NCI-H446 (cell line): Measurements from ENCODE around the gene PLXNB2.
"Not testable (repeated sequence)": the region's sequence is repeated elsewhere in the genome, so short reads cannot be mapped to it uniquely, and the experiment has no call there.

Source experiments
- DNase-seq, 2 experiments: peaks; one replicate each; lab custom pipeline; 2025; lab: John Stamatoyannopoulos, UW

The PLXNB2 gene

DNA sequence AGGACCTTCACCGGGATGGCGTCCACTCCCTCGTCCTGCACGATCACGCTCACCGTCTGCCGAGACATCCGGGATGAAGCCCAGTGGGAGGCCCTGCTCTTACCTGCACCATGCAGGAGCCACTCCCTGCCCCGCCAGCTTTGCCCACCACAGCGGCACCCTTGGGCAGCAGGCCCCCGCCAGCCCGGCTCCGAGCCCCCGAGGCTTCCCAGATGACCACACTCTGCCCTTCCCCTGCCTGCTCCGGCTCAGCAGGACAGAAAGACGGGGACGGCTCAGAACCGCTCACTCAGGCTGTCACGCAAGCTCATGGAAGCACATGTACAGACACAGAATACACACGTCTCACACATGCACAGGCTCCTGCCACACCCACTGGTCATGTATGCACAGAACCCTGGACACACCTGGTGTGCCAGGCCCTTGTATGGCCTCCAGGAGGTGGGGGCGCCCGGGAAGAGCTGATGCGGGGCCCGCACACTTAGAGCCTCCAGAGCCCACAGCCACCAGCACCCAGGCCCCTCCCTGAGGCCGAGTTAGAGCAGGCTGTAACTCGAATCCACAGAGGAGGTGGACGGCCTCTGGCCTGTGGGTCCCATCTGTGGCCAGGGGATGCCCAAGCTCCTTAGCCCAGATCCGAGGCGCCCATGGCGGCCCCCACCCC, 28.4 kb downstream of the PLXNB2 start:
- no peak for DNase-seq

DNA sequence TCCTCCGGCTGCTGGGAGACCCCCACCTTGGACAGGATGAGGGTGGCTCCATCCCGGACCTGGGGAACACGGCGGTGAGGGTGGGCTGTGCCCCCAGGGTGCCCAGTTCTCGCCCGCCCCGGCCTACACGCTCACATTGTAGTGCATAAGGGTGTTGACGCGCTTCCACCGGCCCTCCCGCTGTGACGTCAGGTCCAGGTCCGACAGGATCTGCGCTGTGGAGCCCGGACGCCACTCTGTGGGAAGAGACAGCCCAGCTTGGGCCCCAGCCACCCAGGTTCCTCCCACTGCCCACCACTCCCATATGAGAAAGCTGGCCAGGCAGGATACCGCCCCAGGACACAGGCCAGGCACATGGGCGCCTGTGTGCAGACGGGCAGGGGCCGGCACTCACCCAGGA, 29.0 kb downstream of the PLXNB2 start:
- no peak for DNase-seq

DNA sequence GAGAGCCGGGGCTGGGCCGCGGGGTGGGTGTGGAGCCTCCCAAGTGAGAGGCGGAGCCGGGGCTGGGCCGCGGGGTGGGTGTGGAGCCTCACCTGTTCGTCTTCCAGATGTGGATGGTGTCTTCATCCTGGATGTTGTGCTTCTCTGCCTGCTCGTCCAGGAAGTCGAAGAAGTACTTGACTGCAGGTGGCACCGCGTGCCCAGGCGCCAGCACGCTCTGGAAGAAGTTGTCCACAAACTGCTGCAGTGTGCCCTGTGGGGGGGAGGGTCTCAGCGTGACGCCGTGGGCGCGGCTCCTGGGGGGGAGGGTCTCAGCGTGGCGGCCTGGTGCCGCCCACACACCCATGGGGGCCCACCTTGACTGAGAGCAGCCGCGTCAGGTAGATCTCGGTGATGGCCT, 29.7 kb downstream of the PLXNB2 start:
- DNase-seq: no peak

DNA sequence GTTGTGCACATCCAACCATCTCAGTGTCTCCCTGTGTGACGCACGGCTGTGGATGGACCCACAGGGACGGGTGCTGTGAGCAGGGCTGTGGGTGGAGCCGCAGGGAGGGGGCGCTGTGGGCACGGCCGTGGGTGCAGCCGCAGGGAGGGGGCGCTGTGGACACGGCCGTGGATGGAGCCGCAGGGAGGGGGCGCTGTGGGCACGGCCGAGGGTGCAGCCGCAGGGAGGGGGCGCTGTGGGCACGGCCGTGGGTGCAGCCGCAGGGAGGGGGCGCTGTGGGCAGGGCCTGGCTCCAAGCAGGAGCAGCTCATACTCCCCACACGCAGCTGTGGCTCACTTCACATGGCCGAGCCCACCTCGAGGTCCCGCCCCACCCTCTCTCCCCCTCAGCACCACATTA, 31.3 kb downstream of the PLXNB2 start:
- no peak for DNase-seq

DNA sequence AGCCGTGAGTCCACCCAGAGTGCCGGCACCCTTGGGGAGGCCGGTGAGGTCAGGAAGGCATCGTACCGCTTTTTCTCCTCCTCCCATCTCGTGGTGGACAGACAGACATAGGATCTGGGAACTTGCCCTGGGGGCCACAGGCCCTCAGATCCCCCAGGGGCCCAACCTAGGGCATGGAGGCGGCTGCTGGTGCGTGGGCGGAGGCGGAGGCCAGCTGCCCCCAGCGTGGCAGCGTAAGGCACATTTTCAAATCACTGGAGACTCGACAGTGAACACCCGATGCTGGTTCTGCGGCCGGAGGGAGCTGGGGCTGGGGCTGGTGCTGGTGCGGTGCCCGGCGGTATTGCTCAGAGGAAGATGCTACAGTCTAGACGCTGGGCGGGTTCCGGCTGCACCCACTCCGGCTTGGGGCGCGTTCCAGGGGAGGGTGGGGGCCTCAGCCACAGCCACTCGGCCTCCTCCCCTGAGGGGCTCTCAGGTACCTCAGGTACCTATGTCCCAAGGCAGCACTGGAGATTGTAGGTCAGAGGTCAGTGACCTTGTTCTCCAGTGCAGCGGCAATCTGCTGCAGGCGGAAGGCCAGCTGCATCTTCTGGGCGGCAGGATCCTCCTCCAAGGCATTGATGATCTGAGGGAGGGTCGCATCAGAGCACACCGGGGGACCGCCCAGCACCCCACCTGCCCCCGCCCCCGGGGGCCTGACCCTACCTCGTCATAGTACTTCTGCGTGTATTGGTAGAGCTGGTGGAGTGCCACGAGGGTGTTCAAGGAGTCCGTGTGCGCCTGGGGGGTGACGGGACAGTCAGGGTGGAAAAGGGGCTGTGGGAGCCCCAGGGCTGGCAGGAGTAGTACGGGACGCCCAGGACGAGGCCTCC, 32.0 kb downstream of the PLXNB2 start:
- no peak for DNase-seq

DNA sequence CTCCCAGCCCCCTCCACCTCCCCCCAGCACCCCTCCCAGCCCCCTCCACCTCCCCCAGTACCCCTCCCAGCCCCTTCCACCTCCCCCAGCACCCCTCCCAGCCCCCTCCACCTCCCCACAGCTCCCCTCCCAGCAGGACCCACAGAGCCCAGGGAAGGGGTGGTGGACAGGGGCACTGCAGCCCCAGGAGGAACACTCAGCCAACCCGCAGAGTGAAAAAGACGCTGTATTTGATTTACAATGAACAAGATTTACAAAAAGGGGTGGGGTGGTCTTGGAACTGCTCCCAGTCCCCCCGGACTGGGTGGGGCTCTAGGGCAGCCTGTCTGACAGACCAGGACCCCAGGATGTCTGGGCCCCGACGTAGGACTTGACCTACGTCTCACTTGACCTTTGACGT, 32.7 kb downstream of the PLXNB2 start:
- DNase-seq: no peak

DNA sequence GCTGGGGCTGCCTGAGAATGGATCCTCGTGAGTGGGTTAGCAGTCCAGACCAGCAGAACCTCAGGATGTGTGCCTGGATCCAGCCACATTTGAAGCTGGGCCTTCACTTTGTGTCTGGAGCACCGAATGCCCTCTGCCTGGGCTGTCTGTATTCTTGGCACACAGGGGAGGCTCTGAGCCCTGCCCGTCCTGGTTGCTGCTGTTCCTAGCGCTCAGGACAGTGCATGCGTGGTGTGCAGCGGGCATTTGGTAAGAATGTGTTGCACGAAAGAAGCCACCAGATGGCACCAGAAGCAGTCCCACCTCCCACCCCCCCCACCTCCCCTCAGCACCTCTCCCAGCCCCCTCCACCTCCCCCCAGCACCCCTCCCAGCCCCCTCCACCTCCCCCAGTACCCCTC, 33.1 kb downstream of the PLXNB2 start:
- DNase-seq: peak; percentile 25 to 58

DNA sequence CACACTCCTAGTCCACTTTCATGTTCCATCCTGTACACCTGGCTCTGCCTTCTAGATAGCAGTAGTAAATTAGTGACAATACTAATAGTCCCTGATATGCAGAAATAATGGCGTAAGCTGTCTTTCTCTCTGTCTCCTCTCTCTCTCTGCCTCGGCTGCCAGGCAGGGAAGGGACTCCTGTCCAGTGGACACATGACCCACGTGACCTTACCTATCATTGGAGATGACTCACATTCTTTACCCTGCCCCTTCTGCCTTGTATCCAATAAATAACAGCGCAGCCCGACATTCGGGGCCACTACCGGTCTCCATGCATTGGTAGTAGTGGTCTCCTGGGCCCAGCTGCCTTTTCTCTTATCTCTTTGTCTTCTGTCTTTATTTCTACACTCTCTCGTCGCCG, 33.7 kb downstream of the PLXNB2 start:
- DNase-seq: not testable (repeated sequence)

DNA sequence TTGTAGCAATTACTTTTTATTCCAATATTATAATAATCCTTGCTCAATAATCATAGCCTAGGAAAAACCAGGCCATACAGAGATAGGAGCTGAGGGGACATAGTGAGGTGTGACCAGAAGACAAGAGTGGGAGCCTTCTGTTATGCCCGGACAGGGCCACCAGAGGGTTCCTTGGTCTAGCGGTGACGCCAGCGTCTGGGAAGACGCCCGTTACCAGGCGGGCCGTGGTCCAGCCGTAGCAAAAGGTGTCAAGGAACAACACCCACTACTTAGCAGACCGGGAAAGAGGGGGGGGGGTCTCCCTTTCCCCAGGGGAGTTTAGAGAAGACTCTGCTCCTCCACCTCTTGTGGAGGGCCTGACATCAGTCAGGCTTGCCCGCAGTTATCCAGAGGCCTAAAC, 34.1 kb downstream of the PLXNB2 start:
- DNase-seq: not testable (repeated sequence)

DNA sequence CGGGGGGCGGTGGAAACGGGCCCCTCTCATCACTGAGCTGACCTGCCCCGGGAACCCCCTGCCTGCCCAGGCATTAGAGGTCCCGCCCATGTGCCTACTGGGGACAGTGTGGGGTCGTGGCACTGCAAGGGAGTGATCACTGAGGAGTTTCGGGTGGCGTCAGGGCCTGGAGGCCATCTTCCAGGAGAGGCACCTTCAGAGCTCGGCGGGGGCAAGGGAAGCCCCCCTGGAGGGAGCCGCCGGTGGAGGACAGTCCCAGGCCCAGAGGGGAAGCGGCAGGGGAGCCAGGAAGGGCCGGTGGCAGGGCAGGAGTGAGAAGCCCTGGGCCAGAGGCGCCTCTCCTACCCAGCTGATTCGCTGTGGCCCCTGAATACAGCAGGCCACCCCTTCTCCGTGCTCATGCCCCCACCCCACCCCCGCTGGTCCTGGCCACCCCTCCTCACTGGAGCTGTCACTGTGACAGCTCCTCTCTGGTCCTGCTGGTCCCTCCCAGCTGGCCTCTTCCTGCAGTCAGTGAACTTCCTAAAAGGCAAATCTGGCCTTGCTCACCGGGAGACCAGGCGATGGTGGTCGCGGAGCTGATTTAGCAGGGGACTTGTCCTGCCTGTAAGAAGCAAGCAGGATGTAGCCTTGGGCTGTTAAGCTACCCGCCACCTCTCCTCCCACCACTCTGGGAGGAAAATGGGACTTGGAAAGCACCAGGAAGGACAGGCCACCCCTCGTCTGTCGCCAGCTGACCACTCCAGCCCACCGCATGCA, 35.2 kb downstream of the PLXNB2 start:
- DNase-seq: no peak

DNA sequence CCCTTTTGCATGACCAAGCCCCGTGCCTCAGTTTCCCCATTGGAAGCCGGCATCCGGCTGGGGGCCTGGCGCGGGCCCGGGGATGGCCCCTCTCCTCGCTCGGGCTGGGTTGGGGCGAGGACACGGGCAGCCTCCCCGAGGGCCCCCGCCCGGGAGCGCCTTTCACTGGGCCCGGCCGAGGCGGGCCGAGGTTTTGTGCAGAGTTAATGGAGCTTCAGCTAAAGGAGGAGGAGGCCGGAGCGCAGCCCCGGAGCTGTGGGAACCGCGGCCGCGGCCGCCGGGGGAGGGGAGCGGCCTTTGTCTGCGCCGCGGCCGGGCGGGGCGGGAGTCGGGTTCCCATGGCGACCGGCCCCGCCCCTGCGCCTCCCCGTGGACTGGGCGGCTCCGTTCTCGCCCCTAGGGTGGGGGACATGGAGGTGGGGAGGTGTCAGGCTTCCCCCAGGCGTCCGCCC, 35.9 kb downstream of the PLXNB2 start:
- DNase-seq: no peak

DNA sequence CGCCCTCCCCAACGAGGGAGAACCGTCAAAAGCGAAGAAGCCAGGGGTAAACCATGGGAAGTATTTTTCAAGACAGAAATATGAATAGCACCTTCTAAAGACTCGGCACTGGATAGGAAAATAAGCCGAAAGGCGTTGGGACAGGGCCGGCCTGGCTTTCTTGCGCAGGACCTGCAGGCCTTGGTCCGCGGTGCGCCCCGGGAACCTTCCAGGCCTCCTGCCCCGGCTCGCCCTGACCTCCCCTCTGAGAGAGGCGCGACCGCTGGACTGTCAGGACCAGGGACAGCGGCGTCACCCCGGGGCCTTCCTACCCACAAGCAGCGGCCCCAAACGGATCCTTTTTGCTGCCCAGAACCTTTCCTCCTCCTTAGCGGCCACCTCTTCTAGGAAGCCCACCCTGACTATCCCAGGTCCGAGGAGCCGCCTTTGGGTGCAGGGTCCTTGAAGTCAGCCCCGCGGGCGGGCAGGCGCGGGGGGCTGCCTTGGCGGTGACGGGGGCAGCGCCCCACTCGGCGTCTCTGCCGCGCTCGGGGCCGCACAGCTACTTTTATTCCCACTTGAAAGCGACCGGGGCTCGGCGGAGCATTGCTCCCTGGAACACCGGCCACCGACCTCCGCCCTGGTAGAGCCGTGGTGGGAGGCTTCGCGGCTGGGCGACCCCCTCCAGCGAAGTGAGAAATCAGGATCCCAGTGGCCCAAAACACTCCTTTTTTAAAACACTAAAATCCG, 36.6 kb downstream of the PLXNB2 start:
- no peak for DNase-seq

DNA sequence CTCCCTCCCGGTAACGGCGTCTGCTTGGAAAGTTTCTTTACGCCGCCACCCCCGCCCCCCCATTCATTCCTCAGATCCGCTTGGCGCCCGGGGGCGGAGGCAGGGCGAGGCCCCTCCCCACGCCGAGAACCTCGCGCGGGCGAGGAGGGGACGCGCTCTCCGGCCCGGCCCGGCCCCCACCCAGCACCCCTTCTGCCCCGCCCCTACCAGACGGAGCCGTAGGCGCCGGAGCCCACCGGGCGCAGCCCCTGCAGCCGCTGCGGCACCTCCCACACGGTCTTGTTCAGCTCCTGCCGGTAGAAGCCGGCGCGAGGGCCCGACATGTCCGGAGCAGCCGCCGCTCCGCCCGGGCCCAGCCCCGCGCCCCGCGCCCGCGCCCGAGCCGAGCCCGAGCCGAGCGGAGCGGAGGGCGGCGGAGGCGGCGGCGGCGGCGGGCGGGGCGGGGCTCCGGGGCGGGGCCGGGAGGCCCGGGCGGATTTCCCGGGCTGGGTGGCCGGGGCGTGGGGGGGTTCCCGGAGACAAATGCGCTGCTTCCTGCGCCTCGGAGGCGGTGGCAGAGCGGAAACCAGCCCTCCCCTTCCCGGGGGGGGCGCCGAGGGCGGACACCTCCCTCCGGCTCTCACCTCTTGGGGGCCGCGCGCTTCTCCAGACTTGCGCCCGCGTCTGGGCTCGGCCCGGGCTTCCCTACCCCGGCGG, 37.3 kb downstream of the PLXNB2 start, which contains the start of gene MAPK11:
Gene MAPK11, minus strand, starts transcription at position 411 of the 696 bp plus-strand sequence. Its CDS starts 88 bp downstream, at position 323.
- DNase-seq: peak in 1 of 2 experiments; percentile 66

DNA sequence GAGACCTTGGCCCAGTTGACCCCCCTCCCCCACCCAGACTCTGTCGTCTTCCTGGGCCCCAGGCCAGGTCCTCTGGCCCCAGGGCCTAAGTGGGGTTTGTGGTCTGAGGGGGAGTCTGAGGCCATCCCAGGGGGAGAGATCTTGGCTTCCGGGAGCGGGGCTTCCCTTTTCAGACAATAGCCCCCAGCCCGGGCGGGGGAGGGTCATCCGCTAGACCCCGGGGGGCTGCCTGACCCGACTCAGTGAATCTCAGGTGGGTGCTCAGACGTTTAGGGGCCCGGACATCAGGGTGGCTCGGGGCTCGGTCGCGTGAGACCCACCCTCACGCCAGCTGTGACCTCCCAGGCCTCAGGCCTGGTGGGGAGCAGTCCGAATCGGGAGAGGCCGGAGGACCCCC, 37.9 kb downstream of the PLXNB2 start:
- no peak for DNase-seq

DNA sequence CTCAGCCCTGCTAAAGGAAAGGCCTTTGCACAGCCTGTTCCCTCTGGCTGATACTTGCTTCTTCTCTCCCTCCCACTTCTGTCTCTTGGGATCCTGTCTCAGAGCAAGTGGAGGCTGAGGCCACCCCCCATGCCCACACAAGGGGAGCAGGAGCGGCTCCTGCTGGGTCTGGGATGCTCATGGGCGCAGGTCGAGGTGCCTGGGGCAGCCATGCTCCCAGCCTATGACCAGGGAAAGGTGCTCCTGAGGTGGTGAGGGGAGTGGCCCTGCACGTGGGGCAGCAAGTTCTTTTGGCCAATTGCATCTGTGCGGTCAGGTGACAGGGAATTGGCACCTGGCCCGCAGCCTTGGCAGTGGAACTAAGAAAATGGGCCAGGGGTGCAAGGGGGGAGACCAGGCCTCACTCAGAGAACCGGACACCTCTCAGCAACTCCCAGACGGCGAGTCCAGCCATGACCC, 38.8 kb downstream of the PLXNB2 start:
- peak; percentile 16 to 53 for DNase-seq

DNA sequence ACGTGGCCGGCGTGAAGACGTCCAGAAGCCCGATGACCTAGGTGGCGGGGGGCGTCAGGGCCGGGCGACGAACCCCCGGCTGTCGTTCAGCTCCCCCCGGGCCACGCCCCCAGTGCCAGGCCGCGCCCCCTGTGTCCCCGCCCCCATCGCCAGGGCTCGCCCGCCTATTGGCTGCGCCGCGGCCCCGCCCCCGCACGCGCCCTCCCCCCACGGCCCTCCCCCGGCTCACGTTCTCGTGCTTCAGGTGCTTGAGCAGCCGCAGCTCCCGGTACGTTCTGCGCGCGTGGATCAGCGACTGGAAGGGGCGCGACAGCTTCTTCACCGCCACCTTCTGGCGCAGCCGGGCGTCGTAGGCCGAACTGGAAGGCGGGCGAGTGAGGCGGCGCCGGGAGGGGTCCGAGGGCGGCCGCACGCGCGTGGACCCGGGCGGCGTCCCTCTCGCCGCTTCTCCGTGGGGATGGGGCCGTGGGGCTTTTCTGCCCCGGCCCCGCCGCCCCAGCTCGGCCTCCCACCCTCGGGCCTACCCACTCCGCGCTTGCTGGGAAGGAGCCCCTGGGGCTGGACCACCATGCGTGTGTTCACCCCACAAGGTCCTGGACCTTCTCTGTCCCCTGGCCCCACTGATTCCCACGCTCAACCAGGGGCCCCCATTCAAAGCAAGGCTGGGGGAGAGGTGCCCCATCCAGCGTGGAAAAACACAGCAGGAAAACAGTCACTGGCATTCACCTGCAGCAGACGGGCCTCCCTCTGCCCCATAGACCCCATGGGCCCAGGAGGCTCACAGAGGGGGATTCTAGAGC, 39.7 kb downstream of the PLXNB2 start:
- no peak for DNase-seq

DNA sequence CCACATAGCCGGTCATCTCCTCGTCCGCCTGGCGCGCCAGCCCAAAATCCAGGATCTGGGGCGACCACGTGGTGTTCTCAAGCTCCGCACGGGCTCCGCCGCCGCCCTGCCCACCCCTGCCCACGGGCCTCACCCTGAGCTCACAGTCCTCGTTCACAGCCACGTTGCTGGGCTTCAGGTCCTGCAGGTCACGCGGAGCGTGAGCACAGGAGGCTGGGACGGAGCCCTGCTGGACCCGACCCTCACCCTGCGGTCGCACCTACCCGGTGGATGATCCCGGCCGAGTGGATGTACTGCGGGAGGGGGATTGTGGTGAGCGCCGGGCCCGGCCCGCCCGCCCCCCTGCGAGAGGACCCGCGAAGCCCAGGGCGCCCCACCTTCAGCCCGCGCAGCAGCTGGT, 40.5 kb downstream of the PLXNB2 start:
- no peak for DNase-seq

DNA sequence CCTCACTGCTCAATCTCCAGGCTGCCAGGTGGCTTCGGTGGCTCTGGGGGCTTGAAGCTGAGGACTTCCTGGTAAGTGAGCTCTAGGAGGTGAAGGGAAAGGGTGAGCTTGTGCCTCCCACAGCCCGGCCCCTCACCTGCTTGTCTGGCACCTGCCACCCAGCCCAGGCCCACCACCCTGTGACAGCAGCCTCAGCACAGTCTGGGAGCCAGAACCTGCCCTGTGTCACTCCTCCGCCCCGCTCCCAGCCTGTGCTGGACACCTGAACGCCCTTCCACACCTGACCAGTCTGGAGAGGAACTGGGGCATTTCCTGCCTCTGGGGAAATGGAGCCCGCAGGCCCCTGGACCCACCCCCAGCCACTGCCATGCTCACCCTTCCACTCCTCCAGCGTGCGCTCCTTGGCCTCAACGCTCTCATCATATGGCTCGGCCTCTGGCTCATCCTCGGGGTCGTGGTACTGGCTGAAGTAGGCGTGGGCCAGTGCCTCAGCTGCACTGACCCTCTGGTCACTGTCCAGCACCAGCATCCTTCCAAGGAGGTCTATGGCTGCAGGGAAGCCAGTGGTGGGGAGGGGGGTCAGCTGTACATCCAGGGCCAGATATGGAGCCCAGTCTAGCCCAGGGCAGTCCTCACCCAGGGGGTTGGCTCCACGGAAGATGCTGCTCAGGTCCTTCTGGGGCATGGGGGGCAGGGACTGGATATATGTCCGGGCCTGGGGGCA, 42.3 kb downstream of the PLXNB2 start:
- no peak for DNase-seq

DNA sequence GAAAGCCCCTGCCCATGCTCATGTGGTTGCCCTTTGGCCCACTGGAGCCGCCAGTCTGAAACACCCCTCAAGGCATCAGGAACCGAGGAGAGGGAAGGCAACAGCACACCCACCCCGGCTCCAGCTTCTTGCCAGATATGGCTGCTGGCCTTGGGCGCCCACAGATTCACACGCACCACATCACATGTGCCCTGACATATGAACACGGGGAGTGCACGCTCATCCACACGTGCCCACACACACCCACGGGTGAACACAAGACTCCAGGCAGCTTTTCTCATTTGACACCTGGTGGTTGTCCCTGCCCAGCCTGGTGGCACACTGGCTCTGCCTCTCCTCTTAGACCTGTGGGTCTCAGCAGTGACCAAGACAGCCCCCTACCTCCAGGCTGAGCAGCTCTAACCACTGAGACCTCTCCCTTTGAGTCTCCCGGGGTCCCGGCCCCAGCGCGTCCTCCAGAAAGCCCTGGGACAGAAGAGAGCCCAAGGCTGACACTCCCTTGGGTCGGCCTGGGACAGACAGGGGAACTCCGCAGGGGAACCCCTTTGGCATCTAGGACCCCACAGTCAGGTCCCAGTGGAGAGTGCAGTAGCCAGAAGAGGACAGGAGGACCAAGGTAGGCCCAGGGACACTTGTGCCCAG, 43.2 kb downstream of the PLXNB2 start:
- DNase-seq: no peak
